H1 (cell line): ENCODE results near the gene SEL1L3. TPM values are rescaled to one million over a fixed set of nuclear protein-coding genes. Genes with fewer than 3 reads are reported as not detected.
"Not testable (repeated sequence)": the region's sequence is repeated elsewhere in the genome, so short reads cannot be mapped to it uniquely, and the experiment has no call there.

ENCODE experiments used
- CTCF ChIA-PET: fragments of 300-600 bp; sonication (Branson Sonifier 250); formaldehyde crosslinking; loops from one replicate; lab custom pipeline; 2021; ENCODE audit not compliant: partially characterized antibody; lab: Charles Lee
- POLR2A ChIA-PET: fragments of 300-600 bp; sonication (Branson Sonifier 250); formaldehyde crosslinking; loops from one replicate; lab custom pipeline; 2021; ENCODE audit warnings: inconsistent platforms; ENCODE audit not compliant: partially characterized antibody; lab: Charles Lee
- DNase-seq, 2 experiments: peaks; one replicate each; pipeline versions ENCODE4 v3.0.0 to v3.0.0-alpha.2; 2010 to 2022; ENCODE audit warnings: low spot score in 2 of 2, low read depth in 1 of 2, mixed read lengths in 1 of 2
- FAIRE-seq: peaks from 2 replicates; lab custom pipeline; 2011; peaks lifted over from hg19 to GRCh38; lab: Jason Lieb, UNC
- H2AFZ ChIP-seq: 2 replicates; pipeline ENCODE4 v1.8.1; 2012; ENCODE audit warnings: low read length, inconsistent platforms
- H2AK5ac ChIP-seq: 2 replicates; pipeline ENCODE4 v1.6.1; 2013; ENCODE audit warnings: low read depth, low read length
- H2BK120ac ChIP-seq: replicated peaks from 2 replicates; pipeline ENCODE3; 2013; ENCODE audit warnings: low read depth, low read length, inconsistent platforms
- H2BK12ac ChIP-seq: 2 replicates; pipeline ENCODE4 v1.6.1; 2013; ENCODE audit warnings: low read depth, low read length
- H2BK15ac ChIP-seq: 2 replicates; pipeline ENCODE4 v1.6.1; 2013; ENCODE audit warnings: low read length
- H2BK20ac ChIP-seq: 2 replicates; pipeline ENCODE4 v1.6.1; 2013; ENCODE audit warnings: low read length
- H2BK5ac ChIP-seq: 2 replicates; pipeline ENCODE4 v1.6.1; 2013; ENCODE audit warnings: low read depth, low read length
- H3K14ac ChIP-seq: 2 replicates; pipeline ENCODE4 v1.6.1; 2013; ENCODE audit warnings: inconsistent platforms; ENCODE audit not compliant: insufficient read length
- H3K18ac ChIP-seq: 2 replicates; pipeline ENCODE4 v1.6.1; 2013; ENCODE audit warnings: low read length; ENCODE audit errors: extremely low read depth
- H3K23ac ChIP-seq: 2 replicates; pipeline ENCODE4 v1.6.1; 2013; ENCODE audit warnings: inconsistent platforms; ENCODE audit not compliant: insufficient read length
- H3K23me2 ChIP-seq: 2 replicates; pipeline ENCODE4 v1.6.1; 2013; ENCODE audit warnings: low read depth, low read length
- H3K27ac ChIP-seq: 2 replicates; pipeline ENCODE4 v1.6.1; 2011; ENCODE audit warnings: low read depth, low read length, inconsistent platforms
- H3K27me3 ChIP-seq, 4 experiments: replicated peaks in 1 of 4; 1 replicate in 1 of 4; 2 replicates in 3 of 4; pipeline versions ENCODE4 v1.6.1 to v1.8.1; 2011 to 2013; ENCODE audit warnings: low read length in 3 of 4, mild to moderate bottlenecking in 3 of 4, inconsistent platforms in 2 of 4, mixed read lengths in 2 of 4, moderate library complexity in 1 of 4; ENCODE audit not compliant: control insufficient read depth in 3 of 4, insufficient read depth in 3 of 4; ENCODE audit errors: extremely low read depth in 1 of 4
- H3K36me3 ChIP-seq, 4 experiments: 2 replicates each; pipeline versions ENCODE4 v1.6.1 to v1.8.1; 2011 to 2013; ENCODE audit warnings: mild to moderate bottlenecking in 4 of 4, low read length in 3 of 4, moderate library complexity in 2 of 4, control low read depth in 1 of 4, inconsistent platforms in 1 of 4; ENCODE audit not compliant: insufficient read depth in 4 of 4, control insufficient read depth in 2 of 4
- H3K4ac ChIP-seq: replicated peaks from 2 replicates; pipeline ENCODE3; 2013; ENCODE audit warnings: low read length, low read depth, mixed read lengths, inconsistent platforms; ENCODE audit not compliant: insufficient read length
- H3K4me1 ChIP-seq, 4 experiments: replicated peaks in 1 of 4; 1 replicate in 1 of 4; 2 replicates in 3 of 4; pipeline versions ENCODE4 v1.6.1 to v1.8.1; 2011 to 2013; ENCODE audit warnings: low read length in 3 of 4, inconsistent platforms in 2 of 4, mixed read lengths in 1 of 4; ENCODE audit not compliant: insufficient read depth in 4 of 4, control insufficient read depth in 3 of 4
- H3K4me2 ChIP-seq, 2 experiments: 2 replicates each; pipeline versions ENCODE4 v1.6.1 to v1.8.1; 2011 to 2013; ENCODE audit warnings: low read depth in 2 of 2, low read length in 2 of 2, control low read depth in 1 of 2, inconsistent platforms in 1 of 2, mild to moderate bottlenecking in 1 of 2; ENCODE audit not compliant: insufficient read depth in 1 of 2
- H3K4me3 ChIP-seq, 4 experiments: fragments of 200-600, 300-600 bp in 1 of 4; sonication (generic), shearing (Covaris generic), sonication (Bioruptor Twin) in 1 of 4; 2 replicates each; pipeline versions ENCODE4 v1.5.1 to v1.8.1; 2011 to 2016; ENCODE audit warnings: low read length in 4 of 4, low read depth in 3 of 4, control low read depth in 2 of 4, inconsistent platforms in 2 of 4, mild to moderate bottlenecking in 2 of 4, mixed read lengths in 1 of 4, moderate library complexity in 1 of 4; ENCODE audit not compliant: insufficient read depth in 2 of 4; ENCODE audit errors: extremely low read depth in 1 of 4
- H3K56ac ChIP-seq: replicated peaks from 2 replicates; pipeline ENCODE3; 2013; ENCODE audit warnings: low read depth, mild to moderate bottlenecking, mixed read lengths, low read length, inconsistent platforms; ENCODE audit not compliant: insufficient read length
- H3K79me1 ChIP-seq: 2 replicates; pipeline ENCODE4 v1.6.1; 2013; ENCODE audit warnings: low read depth, low read length, control low read depth
- H3K79me2 ChIP-seq, 2 experiments: 2 replicates each; pipeline versions ENCODE4 v1.6.1 to v1.8.1; 2012 to 2013; ENCODE audit warnings: low read length in 2 of 2, mild to moderate bottlenecking in 2 of 2, inconsistent platforms in 1 of 2; ENCODE audit not compliant: insufficient read depth in 2 of 2, control insufficient read depth in 1 of 2
- H3K9ac ChIP-seq, 4 experiments: replicated peaks in 1 of 4; 1 replicate in 1 of 4; 2 replicates in 3 of 4; pipeline versions ENCODE4 v1.6.1 to v1.8.1; 2011 to 2013; ENCODE audit warnings: low read depth in 3 of 4, low read length in 3 of 4, control low read depth in 2 of 4, mild to moderate bottlenecking in 2 of 4, moderate library complexity in 2 of 4, inconsistent platforms in 1 of 4; ENCODE audit errors: extremely low read depth in 1 of 4
- H3K9me3 ChIP-seq, 2 experiments: 2 replicates each; pipeline versions ENCODE4 v1.6.1 to v1.8.1; 2012 to 2013; ENCODE audit warnings: mild to moderate bottlenecking in 2 of 2, moderate library complexity in 2 of 2, control low read depth in 1 of 2, inconsistent platforms in 1 of 2, low read depth in 1 of 2, low read length in 1 of 2, mixed read lengths in 1 of 2; ENCODE audit not compliant: insufficient read depth in 2 of 2
- H4K20me1 ChIP-seq, 2 experiments: replicated peaks in 1 of 2; 2 replicates each; pipeline versions ENCODE3 to v1.8.1; 2011 to 2013; ENCODE audit warnings: inconsistent platforms in 2 of 2, low read length in 2 of 2, mild to moderate bottlenecking in 1 of 2; ENCODE audit not compliant: insufficient read depth in 2 of 2, control insufficient read depth in 1 of 2
- H4K5ac ChIP-seq: 2 replicates; pipeline ENCODE4 v1.6.1; 2013; ENCODE audit warnings: low read length, low read depth, mixed read lengths, inconsistent platforms; ENCODE audit not compliant: insufficient read length
- H4K8ac ChIP-seq: 2 replicates; pipeline ENCODE4 v1.8.0; 2013; ENCODE audit warnings: mild to moderate bottlenecking, moderate library complexity, low read length, inconsistent platforms; ENCODE audit not compliant: insufficient read depth; ENCODE audit errors: extremely low read depth
- H4K91ac ChIP-seq: replicated peaks from 2 replicates; pipeline ENCODE3; 2013; ENCODE audit warnings: low read length, mixed read lengths, inconsistent platforms; ENCODE audit not compliant: insufficient read length
- WGBS, 2 experiments: shearing (Covaris generic) in 1 of 2; methylation state at CpG; one replicate each; pipeline versions ENCODE4 v1.1.6 to v1.1.7; 2013 to 2015; ENCODE audit warnings: low lambda C conversion rate in 2 of 2, mixed read lengths in 2 of 2, inconsistent platforms in 1 of 2, low coverage in 1 of 2, missing lambda C conversion rate in 1 of 2; ENCODE audit not compliant: insufficient replicate concordance in 2 of 2, insufficient coverage in 1 of 2, insufficient read length in 1 of 2; ENCODE audit errors: extremely low coverage in 1 of 2, missing lambda C conversion rate in 1 of 2; 5-methylcytosine and 5-hydroxymethylcytosine counted together
- polyA plus RNA-seq, 7 experiments: library from polyadenylated mRNA; depleted of rRNA in 3 of 7; stranded (reverse) in 5 of 7; unstranded in 2 of 7; fragments of >200 nt in 5 of 7; fragments of 200-250 nt in 2 of 7; gene quantifications; 1 replicate in 5 of 7; 2 replicates in 1 of 7; 4 replicates in 1 of 7; pipeline versions ENCODE4 v1.2.1 to v1.2.3, GENCODE V29; 2011 to 2013; ENCODE audit warnings: missing spikeins in 2 of 7, mixed read lengths in 2 of 7
- total RNA-seq: library from RNA; stranded (reverse); fragmentation: NEBNext Ultra II Directional; extraction: Animal tissue kit (Norgen Biotek cat#: 25700); gene quantifications from 2 replicates; pipeline ENCODE4 v1.2.1, GENCODE V29; 2021

The SEL1L3 gene
- total and polyA plus RNA-seq, 2 of the 8 experiments (the other 6 are each of a cell fraction or from before 2014, with no cell fraction given) = 18.2 to 54.0 TPM

GRCh38 chr4:25866401-25866800, 3.6 kb upstream of the SEL1L3 start:
- POLR2A ChIA-PET, H4K5ac ChIP-seq: not testable (repeated sequence)

More at GRCh38 chr4:25866401-25866800, 3.6 kb upstream of the SEL1L3 start:
- CTCF ChIA-PET = interaction anchor here (1.0 kb wide), 1 partner anchor 82 kb away, joined by 3 read pairs; no protein-coding TSS in a partner anchor
- not testable (repeated sequence) for FAIRE-seq, H2BK15ac ChIP-seq, H2BK5ac ChIP-seq, H4K20me1 ChIP-seq, H3K79me2 ChIP-seq, H3K4me3 ChIP-seq, H3K79me1 ChIP-seq, H4K91ac ChIP-seq, H3K4me1 ChIP-seq, H3K9me3 ChIP-seq, H2AFZ ChIP-seq, H2BK20ac ChIP-seq, H3K56ac ChIP-seq, H2BK12ac ChIP-seq, H3K23me2 ChIP-seq, H3K27ac ChIP-seq, H3K4me2 ChIP-seq, H3K36me3 ChIP-seq, H3K9ac ChIP-seq, H3K27me3 ChIP-seq, H3K14ac ChIP-seq, H3K23ac ChIP-seq, H3K18ac ChIP-seq, H2AK5ac ChIP-seq, H2BK120ac ChIP-seq, DNase-seq, H4K8ac ChIP-seq, H3K4ac ChIP-seq
- 88% methylated on average over 4 of the region's 4 CpGs; no CpG with 5 or more reads in 1 of the 2 experiments for WGBS, 2 experiments
